ENCODE data around the gene PORCN. TPM values are rescaled to one million over a fixed set of nuclear protein-coding genes. Genes with fewer than 3 reads are reported as not detected.
A peak's percentile ranks its signal among the peaks of the same experiment; 100 is the strongest.
"Not testable (repeated sequence)": the region's sequence is repeated elsewhere in the genome, so short reads cannot be mapped to it uniquely, and the experiment has no call there.

The PORCN gene
- total RNA-seq, 2 experiments from 2014 or later: 6.9 to 9.0 TPM

DNA sequence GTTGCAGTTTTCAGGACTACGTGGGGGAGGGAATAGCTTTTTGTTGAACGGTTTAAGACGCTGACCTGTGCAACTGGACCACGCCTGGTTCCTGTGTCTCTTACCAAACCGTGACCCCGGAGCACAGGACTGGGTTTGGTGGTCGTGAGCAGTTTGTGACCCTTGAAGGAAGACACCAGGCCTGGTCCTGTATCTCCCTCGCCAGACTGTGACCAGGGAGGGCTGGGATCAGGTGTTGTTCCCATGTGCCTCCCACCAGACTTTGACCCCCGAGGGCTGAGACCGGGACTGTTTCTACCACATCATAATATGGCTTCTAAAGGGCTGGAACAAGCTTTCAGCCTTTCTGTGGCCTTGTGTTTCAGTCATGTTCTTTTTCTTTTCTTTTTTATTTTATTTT, 13.5 kb downstream of the PORCN start:
- Mint-ChIP-seq H3K4me1 (peaks cover 15% of the 10 kb centered on the region), H3K27me3 (no peaks in the 10 kb centered on the region), H3K4me3 (peak overlapping the region; percentile 89), H3K9me3 (ENCODE audit: low read depth) (no peaks in the 10 kb centered on the region), H3K27ac (peak overlapping the region; percentile 89), H3K36me3 (ENCODE audit: low read depth) (peaks cover 19% of the 10 kb centered on the region)
- ChIA-PET CTCF (interaction anchor here (0.7 kb wide), 1 partner anchor 23 kb away, joined by 4 read pairs; no protein-coding TSS in a partner anchor), POLR2A (no interaction called here)
- intact Hi-C loops (cut with DNase I, micrococcal nuclease): loop anchor here (5.0 kb wide), 3 partner anchors 45 to 280 kb away; partner anchors contain the start of genes FTSJ1 (in 1 of the 2), HDAC6 (in 1 of the 2) and WDR13 (in 1 of the 2)
- ATAC-seq (no peak), DNase-seq (no peak)

DNA sequence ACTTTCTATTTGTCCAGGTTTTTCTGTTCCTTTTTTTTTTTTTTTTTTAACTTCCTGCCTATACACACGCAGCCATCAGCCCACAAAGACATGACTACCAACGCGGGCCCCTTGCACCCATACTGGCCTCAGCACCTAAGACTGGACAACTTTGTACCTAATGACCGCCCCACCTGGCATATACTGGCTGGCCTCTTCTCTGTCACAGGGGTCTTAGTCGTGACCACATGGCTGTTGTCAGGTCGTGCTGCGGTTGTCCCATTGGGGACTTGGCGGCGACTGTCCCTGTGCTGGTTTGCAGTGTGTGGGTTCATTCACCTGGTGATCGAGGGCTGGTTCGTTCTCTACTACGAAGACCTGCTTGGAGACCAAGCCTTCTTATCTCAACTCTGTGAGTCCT, 14.9 kb downstream of the PORCN start:
- no peaks in the 10 kb centered on the region for H3K27me3 Mint-ChIP-seq
- no peak for DNase-seq
- POLR2A ChIA-PET: no interaction called here
- ATAC-seq: no peak
- no peaks in the 10 kb centered on the region for H3K9me3 Mint-ChIP-seq (ENCODE audit: low read depth)
- H3K36me3 Mint-ChIP-seq (ENCODE audit: low read depth): peaks cover 27% of the 10 kb centered on the region
- CTCF ChIA-PET: no interaction called here
- H3K4me3 Mint-ChIP-seq: peak overlapping the region; percentile 51
- H3K4me1 Mint-ChIP-seq: peaks cover 15% of the 10 kb centered on the region
- intact Hi-C loops (cut with DNase I, micrococcal nuclease): loop anchor here (5.0 kb wide), 3 partner anchors 46 to 279 kb away; partner anchors contain the start of genes FTSJ1 (in 1 of the 2), HDAC6 (in 1 of the 2) and WDR13 (in 1 of the 2)
- H3K27ac Mint-ChIP-seq: peak overlapping the region; percentile 10

DNA sequence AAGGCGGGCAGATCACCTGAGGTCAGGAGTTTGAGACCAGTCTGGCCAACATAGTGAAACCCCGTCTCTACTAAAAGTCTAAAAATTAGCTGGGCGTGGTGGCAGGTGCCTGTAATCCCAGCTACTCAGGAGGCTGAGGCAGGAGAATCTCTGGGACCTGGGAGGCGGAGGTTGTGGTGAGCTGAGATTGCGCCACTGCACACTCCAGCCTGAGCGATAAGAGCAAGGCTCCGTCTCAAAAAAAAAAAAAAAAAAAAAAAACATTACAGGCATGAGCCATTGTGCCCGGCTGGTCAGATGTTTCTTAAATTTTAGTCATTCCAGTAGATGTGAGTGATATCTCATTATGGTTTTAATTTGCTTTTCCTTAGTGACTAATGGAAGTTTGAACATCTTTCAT, 17.1 kb downstream of the PORCN start:
- DNase-seq; H3K9me3 Mint-ChIP-seq (ENCODE audit: low read depth); H3K27me3 Mint-ChIP-seq; intact Hi-C loops (cut with DNase I, micrococcal nuclease); H3K27ac Mint-ChIP-seq; H3K4me3 Mint-ChIP-seq; ATAC-seq; CTCF ChIA-PET; H3K4me1 Mint-ChIP-seq: not testable (repeated sequence)
- peaks cover 30% of the 10 kb centered on the region for H3K36me3 Mint-ChIP-seq (ENCODE audit: low read depth)
- POLR2A ChIA-PET: interaction anchor here (0.6 kb wide), 1 partner anchor 14 kb away, joined by 4 read pairs; the partner anchor contains the start of gene TBC1D25

DNA sequence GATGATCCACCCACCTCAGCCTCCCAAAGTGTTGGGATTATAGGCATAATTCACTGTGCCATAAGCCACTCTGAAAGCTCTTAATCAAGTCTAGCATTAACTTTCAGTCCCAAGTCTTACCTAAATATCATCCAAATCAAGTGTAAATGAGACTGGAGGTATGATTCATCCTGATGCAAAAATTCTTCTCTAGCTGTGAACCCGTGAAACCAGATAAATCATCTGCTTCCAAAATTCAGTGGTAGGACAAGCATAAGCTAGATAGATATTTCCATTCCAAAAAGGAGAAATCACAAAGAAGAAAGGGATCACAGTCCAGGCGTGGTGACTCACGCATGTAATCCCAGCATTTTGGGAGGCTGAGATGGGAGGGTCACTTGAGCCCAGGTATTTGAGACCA, 21.9 kb downstream of the PORCN start:
- H3K4me1 Mint-ChIP-seq: peaks cover 8% of the 10 kb centered on the region
- H3K4me3 Mint-ChIP-seq: no peak overlapping the region
- H3K36me3 Mint-ChIP-seq (ENCODE audit: low read depth): peaks cover 23% of the 10 kb centered on the region
- DNase-seq (no peak), ATAC-seq (no peak)
- no peak overlapping the region for H3K27ac Mint-ChIP-seq
- POLR2A ChIA-PET: no interaction called here
- intact Hi-C loops (cut with DNase I, micrococcal nuclease): no loop called here
- CTCF ChIA-PET: interaction anchor here (1.1 kb wide), 1 partner anchor 9 kb away, joined by 3 read pairs; no protein-coding TSS in a partner anchor
- H3K27me3 Mint-ChIP-seq: no peaks in the 10 kb centered on the region
- no peaks in the 10 kb centered on the region for H3K9me3 Mint-ChIP-seq (ENCODE audit: low read depth)

DNA sequence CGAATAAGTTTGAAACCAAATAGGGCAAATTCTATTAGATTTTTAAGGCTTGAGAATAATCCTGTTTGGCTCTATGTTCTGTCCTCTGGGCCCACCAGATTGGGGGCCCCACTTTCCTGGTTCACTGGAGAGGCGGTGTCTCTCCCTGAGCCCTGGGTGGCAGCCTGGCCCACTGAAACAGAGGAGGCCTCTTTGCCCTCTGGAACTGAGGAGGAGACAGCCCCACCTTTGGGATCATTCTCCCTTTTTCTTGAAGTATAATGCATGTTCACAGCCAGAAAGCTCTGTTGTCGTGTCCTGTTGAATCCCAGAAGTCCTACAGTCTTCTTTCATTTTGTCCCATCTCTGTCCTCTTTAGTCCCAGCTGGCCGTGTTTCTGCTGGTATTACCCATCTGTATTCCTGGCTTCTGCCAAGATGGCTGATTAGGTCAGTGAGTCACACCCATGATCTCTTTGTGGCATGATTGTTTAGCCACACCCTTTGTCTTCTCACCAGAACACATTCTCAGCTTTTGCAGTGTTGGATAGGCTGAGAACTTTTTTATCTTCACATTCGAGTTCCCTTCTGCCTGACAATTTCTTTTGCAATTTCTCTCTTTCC, 22.7 kb downstream of the PORCN start:
- peak overlapping the region; percentile 84 for H3K27ac Mint-ChIP-seq
- CTCF ChIA-PET: interaction anchor here (0.6 to 1.1 kb wide), 2 partner anchors 8 to 442 kb away, joined by 3 read pairs; no protein-coding TSS in a partner anchor
- H3K9me3 Mint-ChIP-seq (ENCODE audit: low read depth): no peaks in the 10 kb centered on the region
- ATAC-seq: peak; percentile 85
- H3K27me3 Mint-ChIP-seq: no peaks in the 10 kb centered on the region
- no peak overlapping the region for H3K4me3 Mint-ChIP-seq
- H3K36me3 Mint-ChIP-seq (ENCODE audit: low read depth): peaks cover 17% of the 10 kb centered on the region
- DNase-seq: no peak
- POLR2A ChIA-PET: interaction anchor here (0.6 kb wide), 1 partner anchor 47 kb away, joined by 7 read pairs; no protein-coding TSS in a partner anchor
- intact Hi-C loops (cut with DNase I, micrococcal nuclease): no loop called here
- H3K4me1 Mint-ChIP-seq: peaks cover 8% of the 10 kb centered on the region

DNA sequence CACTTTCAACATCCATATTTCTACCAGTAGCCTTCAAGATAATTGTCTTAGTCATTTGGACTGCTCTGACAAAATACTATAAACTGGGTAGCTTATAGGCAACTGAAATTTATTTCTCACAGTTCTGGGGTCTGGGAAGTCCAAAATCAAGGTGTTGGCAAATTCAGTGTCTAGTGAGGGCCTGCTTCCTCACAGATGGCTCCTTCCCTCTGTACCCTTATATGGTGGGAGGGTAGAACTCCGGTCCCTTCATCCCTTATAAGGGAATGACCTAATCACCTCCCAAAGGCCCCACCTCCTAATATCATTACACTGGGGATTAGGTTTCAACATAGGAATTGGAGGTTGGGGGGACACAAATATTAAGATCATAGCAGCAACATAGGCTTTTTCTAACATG, 23.4 kb downstream of the PORCN start:
- Mint-ChIP-seq H3K4me1 (peaks cover 8% of the 10 kb centered on the region), H3K9me3 (ENCODE audit: low read depth) (no peaks in the 10 kb centered on the region), H3K27ac (peak overlapping the region; percentile 84), H3K4me3 (no peak overlapping the region), H3K27me3 (no peaks in the 10 kb centered on the region), H3K36me3 (ENCODE audit: low read depth) (peaks cover 11% of the 10 kb centered on the region)
- intact Hi-C loops (cut with DNase I, micrococcal nuclease): no loop called here
- ChIA-PET CTCF (no interaction called here), POLR2A (interaction anchor here (0.6 kb wide), 1 partner anchor 46 kb away, joined by 7 read pairs; no protein-coding TSS in a partner anchor)
- no peak for DNase-seq
- no peak for ATAC-seq

DNA sequence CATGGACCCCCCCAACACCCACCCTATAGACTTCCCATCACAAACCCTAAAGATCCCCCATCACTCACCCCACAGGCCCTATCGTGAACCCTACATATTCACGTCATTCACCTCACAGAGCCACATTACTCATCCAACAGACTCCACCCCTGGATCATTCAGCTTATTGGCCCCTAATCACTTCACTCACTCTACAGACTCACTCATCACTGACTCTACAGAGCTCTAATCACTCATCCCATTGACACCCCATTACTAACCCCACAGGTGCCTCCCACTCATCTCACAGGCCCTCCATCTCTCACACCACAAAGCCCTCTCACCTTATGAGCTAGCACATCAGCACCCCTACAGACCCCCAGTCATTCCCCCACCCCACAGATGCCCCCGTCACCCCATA, 24.4 kb downstream of the PORCN start:
- Mint-ChIP-seq H3K27me3 (no peaks in the 10 kb centered on the region), H3K9me3 (ENCODE audit: low read depth) (no peaks in the 10 kb centered on the region), H3K4me3 (no peak overlapping the region), H3K36me3 (ENCODE audit: low read depth) (peaks cover 9% of the 10 kb centered on the region), H3K4me1 (peaks cover 8% of the 10 kb centered on the region), H3K27ac (no peak overlapping the region)
- intact Hi-C loops (cut with DNase I, micrococcal nuclease): no loop called here
- ChIA-PET CTCF (no interaction called here), POLR2A (interaction anchor here (0.5 kb wide), 1 partner anchor 44 kb away, joined by 3 read pairs; no protein-coding TSS in a partner anchor)
- DNase-seq: no peak
- ATAC-seq: peak; percentile 31

DNA sequence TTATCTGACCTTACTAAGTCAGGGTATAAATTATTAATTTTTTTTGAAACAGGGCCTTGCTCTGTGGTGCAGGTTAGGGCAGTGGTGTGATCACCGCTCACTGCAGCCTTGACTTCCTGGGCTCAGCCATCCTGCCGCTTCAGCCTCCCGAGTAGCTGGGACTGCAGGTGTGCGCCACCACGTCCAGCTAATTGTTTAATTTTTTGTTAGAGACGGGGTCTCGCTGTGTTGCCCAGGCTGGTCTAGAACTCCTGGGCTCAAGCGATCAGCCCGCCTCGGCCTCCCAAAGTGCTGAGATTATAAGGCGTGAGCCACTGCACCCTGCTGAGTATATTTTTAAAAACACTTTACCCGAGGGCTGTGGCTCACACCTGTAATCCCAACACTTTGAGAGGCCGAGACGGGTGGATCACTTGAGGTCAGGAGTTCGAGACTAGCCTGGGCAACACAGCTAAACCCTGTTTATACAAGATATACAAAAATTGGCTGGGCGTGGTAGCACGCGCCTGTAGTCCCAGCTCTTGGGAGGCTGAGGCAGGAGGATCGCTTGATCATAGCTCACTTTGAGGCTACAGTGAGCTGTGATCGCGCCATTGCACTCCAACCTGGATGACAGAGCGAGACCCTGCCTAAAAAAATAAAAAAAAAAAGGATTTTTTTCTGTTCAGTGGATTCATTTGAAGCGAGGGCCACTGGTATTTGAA, 30.0 kb downstream of the PORCN start:
- Mint-ChIP-seq H3K36me3 (ENCODE audit: low read depth) (peaks cover 14% of the 10 kb centered on the region), H3K4me1 (peaks cover 15% of the 10 kb centered on the region), H3K27me3 (no peaks in the 10 kb centered on the region), H3K9me3 (ENCODE audit: low read depth) (no peaks in the 10 kb centered on the region), H3K4me3 (peak overlapping the region; percentile 87), H3K27ac (no peak overlapping the region)
- intact Hi-C loops (cut with DNase I, micrococcal nuclease): loop anchor here (1.0 to 5.0 kb wide), 9 partner anchors 17 to 978 kb away; partner anchors contain the start of genes EBP (in 2 of the 2), FTSJ1 (in 2 of the 2), RBM3 (in 2 of the 2) and ARAF (in 1 of the 2)
- POLR2A ChIA-PET: interaction anchor here (0.6 to 1.8 kb wide), 5 partner anchors 17 to 40 kb away, joined by 3 to 16 read pairs (median 5); partner anchors contain the start of genes EBP and RBM3
- no peak for DNase-seq
- ATAC-seq: no peak
- CTCF ChIA-PET: interaction anchor here (0.6 to 1.9 kb wide), 7 partner anchors 22 to 364 kb away, joined by 3 to 8 read pairs (median 3); partner anchors contain the start of gene RBM3

DNA sequence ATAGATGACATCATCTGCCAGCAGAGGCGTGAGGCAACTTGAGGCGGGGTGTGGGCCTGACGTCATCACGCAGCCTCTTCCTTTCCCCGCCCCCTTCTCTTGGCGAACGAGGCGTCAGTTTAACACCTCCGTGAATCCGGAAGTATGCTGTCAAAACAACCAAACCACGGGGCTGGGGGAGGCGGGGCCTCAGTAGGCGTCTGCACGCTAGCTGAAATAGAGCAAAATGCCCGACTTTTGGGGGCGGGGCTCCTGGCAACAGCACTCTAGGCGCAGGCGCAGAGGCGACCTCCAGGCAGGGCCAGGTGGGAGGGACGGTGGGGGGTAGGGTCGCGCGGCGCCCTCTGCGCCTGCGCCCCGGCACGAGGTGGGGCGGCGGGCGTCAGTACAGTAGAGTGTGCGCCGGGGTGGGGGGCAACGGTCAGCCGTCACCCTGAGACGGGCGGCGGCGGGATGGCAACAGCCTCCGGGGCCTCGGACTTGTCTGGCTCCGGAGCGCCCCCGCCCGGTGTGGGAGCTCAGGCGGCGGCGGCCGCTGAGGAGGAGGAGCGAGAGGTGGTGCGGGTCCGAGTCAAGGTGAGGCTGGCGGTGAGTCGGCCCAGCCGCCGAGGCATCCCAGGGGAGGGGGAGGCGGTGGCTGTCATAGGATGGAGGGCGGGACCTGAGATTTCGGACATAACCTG, 30.7 kb downstream of the PORCN start, which contains the start of gene TBC1D25:
TBC1D25 (plus strand) TSS at position 370 of the 683 bp plus-strand sequence; CDS start at position 454, 84 bp downstream.
- H3K36me3 Mint-ChIP-seq (ENCODE audit: low read depth): peaks cover 16% of the 10 kb centered on the region
- H3K4me3 Mint-ChIP-seq: peak within 1 kb of the TSS; percentile 87
- H3K4me1 Mint-ChIP-seq: peaks cover 15% of the 10 kb centered on the region
- H3K9me3 Mint-ChIP-seq (ENCODE audit: low read depth): no peaks in the 10 kb centered on the region
- no peaks in the 10 kb centered on the region for H3K27me3 Mint-ChIP-seq
- intact Hi-C loops (cut with DNase I, micrococcal nuclease): loop anchor here (1.0 to 5.0 kb wide), 9 partner anchors 18 to 979 kb away; partner anchors contain the start of genes EBP (in 2 of the 2), FTSJ1 (in 2 of the 2), RBM3 (in 2 of the 2) and ARAF (in 1 of the 2)
- CTCF ChIA-PET: interaction anchor here (0.6 to 1.9 kb wide), 7 partner anchors 9 to 189 kb away, joined by 3 to 8 read pairs (median 3); partner anchors contain the start of gene RBM3
- ATAC-seq (peak; percentile 80), DNase-seq (peak; percentile 98)
- POLR2A ChIA-PET: interaction anchor here (0.5 to 1.8 kb wide), 9 partner anchors 13 to 372 kb away, joined by 3 to 16 read pairs (median 3); partner anchors contain the start of genes EBP, RBM3 and SLC35A2
- H3K27ac Mint-ChIP-seq: peak within 1 kb of the TSS; percentile 89

DNA sequence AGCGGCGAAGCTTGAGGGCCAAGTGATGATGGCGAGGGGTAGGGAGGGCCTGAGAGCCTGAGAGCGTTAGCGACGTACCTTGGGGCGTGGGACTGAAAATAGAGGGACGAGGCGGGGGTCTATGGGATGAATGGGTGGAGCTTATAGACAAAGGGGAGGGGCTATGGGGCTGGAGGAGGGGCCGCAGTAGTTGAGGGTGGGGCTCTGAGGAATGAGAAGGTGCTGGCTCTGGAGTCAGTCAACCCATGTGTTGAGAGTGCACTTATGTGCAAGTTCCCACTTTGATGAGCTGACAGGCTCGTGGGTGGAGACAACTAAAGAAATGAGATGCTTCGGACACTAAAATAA, 31.2 kb downstream of the PORCN start:
- peak overlapping the region; percentile 89 for H3K27ac Mint-ChIP-seq
- ChIA-PET CTCF (interaction anchor here (0.6 to 1.9 kb wide), 5 partner anchors 9 to 72 kb away, joined by 3 to 8 read pairs (median 5); partner anchors contain the start of gene RBM3), POLR2A (interaction anchor here (0.5 to 1.8 kb wide), 9 partner anchors 14 to 379 kb away, joined by 3 to 16 read pairs (median 4); partner anchors contain the start of genes EBP, PIM2, RBM3 and SLC35A2)
- ATAC-seq (peak; percentile 74), DNase-seq (peak; percentile 71)
- no peaks in the 10 kb centered on the region for H3K9me3 Mint-ChIP-seq (ENCODE audit: low read depth)
- intact Hi-C loops (cut with DNase I, micrococcal nuclease): no loop called here
- H3K36me3 Mint-ChIP-seq (ENCODE audit: low read depth): peaks cover 16% of the 10 kb centered on the region
- peak overlapping the region; percentile 87 for H3K4me3 Mint-ChIP-seq
- H3K27me3 Mint-ChIP-seq: no peaks in the 10 kb centered on the region
- peaks cover 15% of the 10 kb centered on the region for H3K4me1 Mint-ChIP-seq

All from activated CD4-positive, alpha-beta T cell treated with anti-CD3 and anti-CD28 coated beads for 36 hours (primary cell).